BLaER1 (cell line): ENCODE results near the gene MTG1.
"Not testable (repeated sequence)": the region's sequence is repeated elsewhere in the genome, so short reads cannot be mapped to it uniquely, and the experiment has no call there.

Experiments used
- H3K27ac ChIP-seq: shearing (Covaris generic); formaldehyde crosslinking; 2 replicates; pipeline ENCODE4 v1.8.1; 2022
- H3K27me3 ChIP-seq: shearing (Covaris generic); formaldehyde crosslinking; 2 replicates; pipeline ENCODE4 v1.8.1; 2022
- H3K36me3 ChIP-seq: shearing (Covaris generic); formaldehyde crosslinking; 2 replicates; pipeline ENCODE4 v1.8.1; 2022
- H3K4me1 ChIP-seq: shearing (Covaris generic); formaldehyde crosslinking; 2 replicates; pipeline ENCODE4 v1.8.1; 2022
- H3K4me2 ChIP-seq: shearing (Covaris generic); formaldehyde crosslinking; 2 replicates; pipeline ENCODE4 v1.8.1; 2022
- H3K4me3 ChIP-seq: shearing (Covaris generic); formaldehyde crosslinking; 2 replicates; pipeline ENCODE4 v1.8.1; 2022
- H3K9ac ChIP-seq: shearing (Covaris generic); formaldehyde crosslinking; 2 replicates; pipeline ENCODE4 v1.8.1; 2022
- H3K9me3 ChIP-seq: shearing (Covaris generic); formaldehyde crosslinking; 2 replicates; pipeline ENCODE4 v1.8.1; 2022
- H4K20me1 ChIP-seq: shearing (Covaris generic); formaldehyde crosslinking; 2 replicates; pipeline ENCODE4 v1.8.1; 2022
- Cebpa-rat ChIP-seq: shearing (Covaris generic); IDR thresholded peaks from 2 replicates; pipeline ENCODE4 v1.8.1; 2022

MTG1 gene

GRCh38 chr10:133366751-133367150 lies 27.2 kb upstream of the MTG1 start:
- Histone ChIP-seq H3K36me3 (peaks cover 90% of the 10 kb centered on the region), H3K9ac (no peak overlapping the region), H3K9me3 (no peaks in the 10 kb centered on the region), H3K4me2 (no peak overlapping the region), H4K20me1 (peaks cover 18% of the 10 kb centered on the region), H3K27me3 (no peaks in the 10 kb centered on the region), H3K4me1 (peaks cover 19% of the 10 kb centered on the region), H3K27ac (no peak overlapping the region), H3K4me3 (no peak overlapping the region)
- no peak for TF ChIP-seq Cebpa-rat

- peaks cover 89% of the 10 kb centered on the region for H3K36me3 ChIP-seq
- not testable (repeated sequence) for H3K27me3 ChIP-seq, H3K9me3 ChIP-seq
Measured at GRCh38 chr10:133367461-133367860, 26.5 kb upstream of the MTG1 start.

GRCh38 chr10:133368153-133368552 lies 25.8 kb upstream of the MTG1 start:
- Histone ChIP-seq H3K9ac (no peak overlapping the region), H4K20me1 (peaks cover 25% of the 10 kb centered on the region), H3K9me3 (no peaks in the 10 kb centered on the region), H3K27me3 (no peaks in the 10 kb centered on the region), H3K4me3 (no peak overlapping the region), H3K27ac (no peak overlapping the region), H3K4me2 (no peak overlapping the region), H3K4me1 (peaks cover 14% of the 10 kb centered on the region), H3K36me3 (peaks cover 82% of the 10 kb centered on the region)
- no peak for TF ChIP-seq Cebpa-rat

More at GRCh38 chr10:133367461-133367860, 26.5 kb upstream of the MTG1 start:
- H4K20me1 ChIP-seq, result peaks cover 25% of the 10 kb centered on the region
- peaks cover 19% of the 10 kb centered on the region for H3K4me1 ChIP-seq
- not testable (repeated sequence) for H3K4me2 ChIP-seq, H3K9ac ChIP-seq, H3K27ac ChIP-seq, H3K4me3 ChIP-seq

- Histone ChIP-seq H3K4me2 (no peak overlapping the region), H3K36me3 (peaks cover 61% of the 10 kb centered on the region), H3K9ac (no peak overlapping the region; the same call in 1 of the 2 replicates), H3K4me1 (peaks cover 28% of the 10 kb centered on the region), H4K20me1 (peaks cover 25% of the 10 kb centered on the region), H3K27ac (no peak overlapping the region), H3K27me3 (no peaks in the 10 kb centered on the region), H3K9me3 (no peaks in the 10 kb centered on the region), H3K4me3 (no peak overlapping the region)
- no peak for TF ChIP-seq Cebpa-rat
Measured at GRCh38 chr10:133370030-133370786, 23.7 kb upstream of the MTG1 start.

GRCh38 chr10:133372507-133372906 lies 21.4 kb upstream of the MTG1 start:
- Histone ChIP-seq H3K36me3 (peaks cover 42% of the 10 kb centered on the region), H3K27me3 (no peaks in the 10 kb centered on the region), H3K27ac (no peak overlapping the region), H3K4me1 (peaks cover 33% of the 10 kb centered on the region), H4K20me1 (peaks cover 25% of the 10 kb centered on the region), H3K4me3 (peak overlapping the region; percentile 78), H3K9ac (peak overlapping the region; percentile 39), H3K9me3 (no peaks in the 10 kb centered on the region), H3K4me2 (peak overlapping the region; percentile 81)
- no peak for TF ChIP-seq Cebpa-rat

GRCh38 chr10:133373174-133374090 lies 20.5 kb upstream of the MTG1 start, which contains the start of gene ECHS1:
Gene ECHS1, minus strand, starts transcription at chr10:133373354. Its CDS starts 21 bp downstream, at chr10:133373333.
- H4K20me1 ChIP-seq, result peaks cover 25% of the 10 kb centered on the region
- H3K9ac ChIP-seq, result peak within 1 kb of the TSS; percentile 86
- H3K9me3 ChIP-seq, result no peaks in the 10 kb centered on the region
- H3K4me3 ChIP-seq, result peak within 1 kb of the TSS; percentile 78
- peak within 1 kb of the TSS; percentile 89 for H3K27ac ChIP-seq
- TF ChIP-seq Cebpa-rat, result no peak
- H3K4me1 ChIP-seq, result peaks cover 40% of the 10 kb centered on the region
- peak within 1 kb of the TSS; percentile 89 for H3K4me2 ChIP-seq
- H3K27me3 ChIP-seq, result no peaks in the 10 kb centered on the region
- peaks cover 33% of the 10 kb centered on the region for H3K36me3 ChIP-seq

GRCh38 chr10:133375357-133376115 lies 18.4 kb upstream of the MTG1 start:
- Histone ChIP-seq H3K9me3 (no peaks in the 10 kb centered on the region), H3K27me3 (no peaks in the 10 kb centered on the region), H3K27ac (no peak overlapping the region), H4K20me1 (peaks cover 17% of the 10 kb centered on the region), H3K4me2 (no peak overlapping the region), H3K4me1 (peaks cover 54% of the 10 kb centered on the region), H3K4me3 (no peak overlapping the region), H3K9ac (no peak overlapping the region), H3K36me3 (peaks cover 12% of the 10 kb centered on the region)
- no peak for TF ChIP-seq Cebpa-rat

- Histone ChIP-seq H3K4me1 (peaks cover 60% of the 10 kb centered on the region), H4K20me1 (peaks cover 13% of the 10 kb centered on the region)
- not testable (repeated sequence) for H3K9ac ChIP-seq, H3K27ac ChIP-seq, H3K4me3 ChIP-seq, H3K27me3 ChIP-seq, H3K4me2 ChIP-seq, H3K36me3 ChIP-seq, H3K9me3 ChIP-seq
Measured at GRCh38 chr10:133376183-133376582, 17.8 kb upstream of the MTG1 start.

GRCh38 chr10:133377025-133377817 lies 16.7 kb upstream of the MTG1 start:
- peaks cover 60% of the 10 kb centered on the region for H3K4me1 ChIP-seq
- 0 out of 2 replicates have a peak, but pooled peaks cover 2% of the 10 kb centered on the region for H3K36me3 ChIP-seq
- H3K4me2 ChIP-seq, result peak overlapping the region; percentile 94
- TF ChIP-seq Cebpa-rat, result no peak
- H3K9me3 ChIP-seq, result no peaks in the 10 kb centered on the region
- no peak overlapping the region; the same call in 1 of the 2 replicates for H3K27ac ChIP-seq
- H3K9ac ChIP-seq, result 0 out of 2 replicates have a peak overlapping the region, but pooled peaks have one; percentile 80
- peak overlapping the region; percentile 86 for H3K4me3 ChIP-seq
- peaks cover 2% of the 10 kb centered on the region for H4K20me1 ChIP-seq
- no peaks in the 10 kb centered on the region for H3K27me3 ChIP-seq
